OCI-LY1 (cell line): ENCODE measurements around the gene DND1.
"Not testable (repeated sequence)": the region's sequence is repeated elsewhere in the genome, so short reads cannot be mapped to it uniquely, and the experiment has no call there.

Experiments
- H2AFZ ChIP-seq: fragments of 200-600 bp; sonication (generic), shearing (Covaris generic); 2 replicates; pipeline ENCODE4 v1.6.0; 2014; ENCODE audit warnings: antibody characterized with exemption, mild to moderate bottlenecking, low read length
- H3F3A ChIP-seq: fragments of 200-600 bp; sonication (generic), shearing (Covaris generic); 2 replicates; pipeline ENCODE4 v1.6.0; 2014; ENCODE audit warnings: mild to moderate bottlenecking, antibody characterized with exemption, low read length, moderate library complexity; ENCODE audit not compliant: insufficient read depth
- H3K27ac ChIP-seq: fragments of 200-600 bp; sonication (generic); 2 replicates; pipeline ENCODE4 v1.5.1; 2014; ENCODE audit warnings: low read length, mixed run types, mild to moderate bottlenecking, low read depth; ENCODE audit not compliant: poor library complexity, severe bottlenecking
- H3K27me3 ChIP-seq: fragments of 200-600 bp; sonication (generic); 2 replicates; pipeline ENCODE4 v1.6.0; 2014; ENCODE audit warnings: antibody characterized with exemption, mild to moderate bottlenecking, low read length, moderate library complexity; ENCODE audit not compliant: insufficient read depth
- H3K36me3 ChIP-seq: fragments of 200-600 bp; sonication (generic); 2 replicates; pipeline ENCODE4 v1.6.1; 2014; ENCODE audit warnings: mild to moderate bottlenecking, antibody characterized with exemption, low read length, moderate library complexity, mixed read lengths; ENCODE audit not compliant: insufficient read depth
- H3K4me1 ChIP-seq: fragments of 200-600 bp; sonication (generic); 2 replicates; pipeline ENCODE4 v1.5.1; 2014; ENCODE audit warnings: mild to moderate bottlenecking, low read length, moderate library complexity; ENCODE audit not compliant: insufficient read depth, severe bottlenecking
- H3K4me2 ChIP-seq: fragments of 200-600 bp; sonication (generic), shearing (Covaris generic); 2 replicates; pipeline ENCODE4 v1.6.1; 2014; ENCODE audit warnings: low read length
- H3K4me3 ChIP-seq: fragments of 200-600 bp; sonication (generic); 2 replicates; pipeline ENCODE4 v1.5.1; 2014; ENCODE audit warnings: low read length, low read depth, mild to moderate bottlenecking, mixed read lengths; ENCODE audit not compliant: poor library complexity, severe bottlenecking
- H3K79me2 ChIP-seq: fragments of 200-600 bp; shearing (Covaris generic); 2 replicates; pipeline ENCODE4 v1.6.1; 2016; ENCODE audit warnings: mixed run types, low read length, mixed read lengths; ENCODE audit not compliant: insufficient read depth
- H3K9ac ChIP-seq: fragments of 200-600 bp; sonication (generic), shearing (Covaris generic); 2 replicates; pipeline ENCODE4 v1.6.1; 2014; ENCODE audit warnings: mild to moderate bottlenecking, low read length, mixed read lengths
- H3K9me2 ChIP-seq: fragments of 200-600 bp; sonication (generic), shearing (Covaris generic); 2 replicates; pipeline ENCODE4 v1.6.1; 2014; ENCODE audit warnings: low read depth, mild to moderate bottlenecking, low read length, mixed read lengths
- H3K9me3 ChIP-seq: fragments of 200-600 bp; shearing (Covaris generic); 2 replicates; pipeline ENCODE4 v1.6.1; 2014; ENCODE audit warnings: low read length, mixed read lengths
- H4K20me1 ChIP-seq: fragments of 200-600 bp; sonication (generic), shearing (Covaris generic); 2 replicates; pipeline ENCODE4 v1.6.0; 2016; ENCODE audit warnings: mild to moderate bottlenecking, low read length; ENCODE audit not compliant: insufficient read depth
- EZH2 ChIP-seq: fragments of 200-600 bp; sonication (generic), shearing (Covaris generic); IDR thresholded peaks from 2 replicates; pipeline ENCODE4 v1.8.0; 2017; ENCODE audit warnings: borderline replicate concordance, mixed run types, mild to moderate bottlenecking, antibody characterized with exemption, low read length, moderate library complexity, mixed read lengths
- TF ChIP-seq, protein P1 (sequence below): fragments of 200-600 bp; sonication (generic), shearing (Covaris generic); IDR thresholded peaks from 2 replicates; pipeline ENCODE4 v1.5.1; 2017; ENCODE audit warnings: mild to moderate bottlenecking, antibody characterized with exemption, low read length, moderate library complexity, mixed read lengths

The DND1 gene

DNA sequence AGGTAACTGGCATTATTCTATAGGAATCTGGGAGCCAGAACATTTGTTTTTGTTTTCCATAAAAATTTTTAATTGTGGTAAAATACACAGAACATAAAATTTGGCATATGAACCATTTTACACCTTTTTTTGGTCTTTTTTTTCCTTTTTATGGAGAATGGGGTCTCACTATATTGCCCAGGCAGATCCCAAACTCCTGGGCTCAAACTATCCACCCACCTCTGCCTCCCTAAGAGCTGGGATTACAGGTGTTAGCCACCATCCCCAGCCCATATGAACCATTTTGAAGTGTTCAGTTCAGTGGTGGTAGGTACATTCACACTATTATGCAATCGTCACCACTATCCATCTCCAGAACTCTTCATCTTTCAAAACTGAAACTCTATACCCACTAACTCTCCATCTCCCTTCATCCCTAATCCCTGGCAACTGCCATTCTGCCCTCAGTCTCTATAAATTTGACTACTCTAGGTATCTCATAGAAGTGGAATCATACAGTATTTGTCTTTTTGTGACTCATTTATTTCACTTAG lies 40.3 kb upstream of the DND1 start:
- Histone ChIP-seq H3F3A (no peaks in the 10 kb centered on the region), H3K4me3 (no peak overlapping the region), H3K9ac (no peak overlapping the region), H3K9me2 (no peaks in the 10 kb centered on the region), H2AFZ (no peak overlapping the region), H3K27ac (no peak overlapping the region), H3K9me3 (no peaks in the 10 kb centered on the region), H3K4me2 (no peak overlapping the region), H3K79me2 (no peaks in the 10 kb centered on the region), H3K4me1 (peaks cover 13% of the 10 kb centered on the region), H3K27me3 (no peaks in the 10 kb centered on the region), H4K20me1 (no peaks in the 10 kb centered on the region), H3K36me3 (no peaks in the 10 kb centered on the region)
- TF ChIP-seq EZH2, result no peak
- TF ChIP-seq, protein P1, sequence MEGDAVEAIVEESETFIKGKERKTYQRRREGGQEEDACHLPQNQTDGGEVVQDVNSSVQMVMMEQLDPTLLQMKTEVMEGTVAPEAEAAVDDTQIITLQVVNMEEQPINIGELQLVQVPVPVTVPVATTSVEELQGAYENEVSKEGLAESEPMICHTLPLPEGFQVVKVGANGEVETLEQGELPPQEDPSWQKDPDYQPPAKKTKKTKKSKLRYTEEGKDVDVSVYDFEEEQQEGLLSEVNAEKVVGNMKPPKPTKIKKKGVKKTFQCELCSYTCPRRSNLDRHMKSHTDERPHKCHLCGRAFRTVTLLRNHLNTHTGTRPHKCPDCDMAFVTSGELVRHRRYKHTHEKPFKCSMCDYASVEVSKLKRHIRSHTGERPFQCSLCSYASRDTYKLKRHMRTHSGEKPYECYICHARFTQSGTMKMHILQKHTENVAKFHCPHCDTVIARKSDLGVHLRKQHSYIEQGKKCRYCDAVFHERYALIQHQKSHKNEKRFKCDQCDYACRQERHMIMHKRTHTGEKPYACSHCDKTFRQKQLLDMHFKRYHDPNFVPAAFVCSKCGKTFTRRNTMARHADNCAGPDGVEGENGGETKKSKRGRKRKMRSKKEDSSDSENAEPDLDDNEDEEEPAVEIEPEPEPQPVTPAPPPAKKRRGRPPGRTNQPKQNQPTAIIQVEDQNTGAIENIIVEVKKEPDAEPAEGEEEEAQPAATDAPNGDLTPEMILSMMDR, result no peak

DNA sequence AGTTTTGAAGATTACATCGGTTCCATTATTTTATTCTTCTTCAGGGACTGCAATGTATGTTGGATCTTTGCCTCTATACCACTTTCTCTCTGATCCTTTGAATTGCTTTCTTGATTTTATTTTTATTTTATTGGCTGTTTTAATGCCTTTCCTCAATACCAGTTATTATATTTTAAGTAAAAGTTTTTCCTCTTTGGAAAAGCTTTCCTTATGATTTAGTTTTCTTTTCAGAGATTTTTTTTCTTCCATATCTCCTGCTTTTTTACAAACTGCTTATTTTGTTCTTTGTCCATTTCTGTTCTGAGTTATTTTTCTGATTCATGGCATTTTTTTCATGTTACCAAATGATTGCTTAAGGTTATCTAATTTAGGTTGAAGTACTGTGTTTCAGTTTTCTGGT lies 38.4 kb upstream of the DND1 start:
- no peak overlapping the region for H3K9ac ChIP-seq
- peaks cover 13% of the 10 kb centered on the region for H3K4me1 ChIP-seq
- H3K79me2 ChIP-seq, result no peaks in the 10 kb centered on the region
- no peaks in the 10 kb centered on the region for H3K27me3 ChIP-seq
- no peaks in the 10 kb centered on the region for H3K9me2 ChIP-seq
- no peak overlapping the region for H3K4me3 ChIP-seq
- no peaks in the 10 kb centered on the region for H4K20me1 ChIP-seq
- peak overlapping the region; percentile 96; the same call in 1 of the 2 replicates for H3K4me2 ChIP-seq
- TF ChIP-seq, protein P1, result no peak
- TF ChIP-seq EZH2, result no peak
- H3K9me3 ChIP-seq, result no peaks in the 10 kb centered on the region
- H2AFZ ChIP-seq, result no peak overlapping the region
- H3K27ac ChIP-seq, result no peak overlapping the region
- no peaks in the 10 kb centered on the region for H3F3A ChIP-seq
- peaks cover 10% of the 10 kb centered on the region; the same call in 1 of the 2 replicates for H3K36me3 ChIP-seq

GRCh38 chr5:140710899-140711552 lies 37.6 kb upstream of the DND1 start:
- TF ChIP-seq, protein P1, result no peak
- peak overlapping the region; percentile 96 for H3K4me2 ChIP-seq
- peak overlapping the region; percentile 73 for H3K9ac ChIP-seq
- H3K27ac ChIP-seq, result no peak overlapping the region
- H3K79me2 ChIP-seq, result no peaks in the 10 kb centered on the region
- H4K20me1 ChIP-seq, result no peaks in the 10 kb centered on the region
- H3K9me2 ChIP-seq, result no peaks in the 10 kb centered on the region
- H3K4me1 ChIP-seq, result peaks cover 13% of the 10 kb centered on the region
- H3K9me3 ChIP-seq, result no peaks in the 10 kb centered on the region
- peaks cover 17% of the 10 kb centered on the region for H3K36me3 ChIP-seq
- H2AFZ ChIP-seq, result peak overlapping the region; percentile 100
- H3F3A ChIP-seq, result no peaks in the 10 kb centered on the region
- H3K4me3 ChIP-seq, result peak overlapping the region; percentile 69
- no peaks in the 10 kb centered on the region for H3K27me3 ChIP-seq

- not testable (repeated sequence) for H3K27me3 ChIP-seq
Measured at GRCh38 chr5:140708787-140709186, 35.4 kb upstream of the DND1 start.

More at GRCh38 chr5:140708787-140709186, 35.4 kb upstream of the DND1 start:
- not testable (repeated sequence) for H3F3A ChIP-seq, H3K4me3 ChIP-seq, H3K9me2 ChIP-seq, H3K27ac ChIP-seq, H3K4me2 ChIP-seq, H4K20me1 ChIP-seq, H3K9me3 ChIP-seq, H3K9ac ChIP-seq, H3K79me2 ChIP-seq, H2AFZ ChIP-seq
- Histone ChIP-seq H3K4me1 (peaks cover 13% of the 10 kb centered on the region), H3K36me3 (peaks cover 38% of the 10 kb centered on the region)
